IMR-90 (cell line): ENCODE data around the gene CDC42EP3. TPM values are rescaled to one million over a fixed set of nuclear protein-coding genes. Genes with fewer than 3 reads are reported as not detected.

Experiments used
- ATAC-seq: fragments of 200-7000 bp; cut with Tn5 transposase; 2 replicates; pipeline ENCODE4 v1.9.1; 2020; ENCODE audit warnings: low read depth, mild to moderate bottlenecking, moderate library complexity
- BruUV-seq: library from RNA; stranded (reverse); fragments of 400-500 nt; replicated peaks from 2 replicates; lab custom pipeline; 2021; lab: Mats Ljungman, UMichigan
- CTCF ChIA-PET: fragments of 300-600 bp; formaldehyde crosslinking; extraction: SDS; loops from one replicate; lab custom pipeline; 2021; ENCODE audit warnings: antibody characterized with exemption; lab: Yijun Ruan, JAX
- POLR2A ChIA-PET: fragments of 300-600 bp; sonication (Branson Sonifier 250); formaldehyde crosslinking; loops from one replicate; lab custom pipeline; 2022; ENCODE audit warnings: antibody characterized with exemption; ENCODE audit not compliant: unreplicated experiment; lab: Charles Lee
- DNase-seq: peaks from one replicate; pipeline ENCODE4 v3.0.0; 2013
- H2AFZ ChIP-seq: replicated peaks from 2 replicates; pipeline ENCODE3; 2013; ENCODE audit warnings: low read length, mild to moderate bottlenecking; ENCODE audit not compliant: poor library complexity
- H2AK5ac ChIP-seq: 2 replicates; pipeline ENCODE4 v1.6.1; 2013; ENCODE audit warnings: low read depth, low read length, inconsistent platforms
- H2AK9ac ChIP-seq: replicated peaks from 2 replicates; pipeline ENCODE3; 2013; ENCODE audit warnings: mild to moderate bottlenecking, low read depth, low read length, moderate library complexity; ENCODE audit not compliant: poor library complexity
- H2BK120ac ChIP-seq: 2 replicates; pipeline ENCODE4 v1.6.1; 2013; ENCODE audit warnings: low read depth, low read length, inconsistent platforms
- H2BK15ac ChIP-seq: 3 replicates; pipeline ENCODE4 v1.6.1; 2013; ENCODE audit warnings: low read depth, low read length, inconsistent platforms
- H2BK20ac ChIP-seq: 2 replicates; pipeline ENCODE4 v1.6.1; 2013; ENCODE audit warnings: low read depth, mild to moderate bottlenecking, inconsistent platforms, low read length, moderate library complexity
- H2BK5ac ChIP-seq: 2 replicates; pipeline ENCODE4 v1.6.1; 2013; ENCODE audit warnings: mild to moderate bottlenecking, low read depth, low read length, inconsistent platforms; ENCODE audit not compliant: poor library complexity, severe bottlenecking
- H3K14ac ChIP-seq: replicated peaks from 2 replicates; pipeline ENCODE4 v1.6.1; 2013; ENCODE audit warnings: low read depth, low read length, inconsistent platforms
- H3K18ac ChIP-seq: 2 replicates; pipeline ENCODE4 v1.6.1; 2013; ENCODE audit warnings: low read depth, low read length, control low read depth
- H3K23ac ChIP-seq: 2 replicates; pipeline ENCODE4 v1.6.1; 2013; ENCODE audit warnings: low read depth, low read length, inconsistent platforms
- H3K27ac ChIP-seq: 2 replicates; pipeline ENCODE4 v1.5.1; 2013; ENCODE audit warnings: mild to moderate bottlenecking, control low read depth, low read length; ENCODE audit not compliant: insufficient read depth
- H3K27me3 ChIP-seq: 2 replicates; pipeline ENCODE4 v1.6.1; 2013; ENCODE audit warnings: low read length; ENCODE audit not compliant: control insufficient read depth, insufficient read depth
- H3K36me3 ChIP-seq: 2 replicates; pipeline ENCODE4 v1.6.1; 2013; ENCODE audit warnings: low read length, mixed read lengths; ENCODE audit not compliant: control insufficient read depth, insufficient read depth
- H3K4ac ChIP-seq: 2 replicates; pipeline ENCODE4 v1.6.1; 2013; ENCODE audit warnings: low read depth, low read length, inconsistent platforms
- H3K4me1 ChIP-seq: 2 replicates; pipeline ENCODE4 v1.6.1; 2013; ENCODE audit warnings: low read length, mixed read lengths; ENCODE audit not compliant: control insufficient read depth, insufficient read depth
- H3K4me2 ChIP-seq: 2 replicates; pipeline ENCODE4 v1.6.1; 2013; ENCODE audit warnings: low read depth, mild to moderate bottlenecking, control low read depth, low read length, moderate library complexity
- H3K4me3 ChIP-seq: 2 replicates; pipeline ENCODE4 v1.5.1; 2013; ENCODE audit warnings: low read depth, mild to moderate bottlenecking, control low read depth, low read length, moderate library complexity; ENCODE audit not compliant: insufficient read depth
- H3K56ac ChIP-seq: 2 replicates; pipeline ENCODE4 v1.6.1; 2013; ENCODE audit warnings: low read length, inconsistent platforms; ENCODE audit not compliant: insufficient read depth; ENCODE audit errors: extremely low read depth
- H3K79me1 ChIP-seq, 2 experiments: 2 replicates each; pipeline ENCODE4 v1.6.1; 2013; ENCODE audit warnings: low read length in 2 of 2, inconsistent platforms in 1 of 2, low read depth in 1 of 2
- H3K9ac ChIP-seq: 2 replicates; pipeline ENCODE4 v1.6.1; 2013; ENCODE audit warnings: low read depth, low read length, control low read depth
- H3K9me1 ChIP-seq: 2 replicates; pipeline ENCODE4 v1.6.1; 2013; ENCODE audit warnings: low read length, inconsistent platforms; ENCODE audit not compliant: insufficient read depth
- H3K9me3 ChIP-seq: 2 replicates; pipeline ENCODE4 v1.6.1; 2013; ENCODE audit warnings: low read length; ENCODE audit not compliant: control insufficient read depth, insufficient read depth
- H4K20me1 ChIP-seq: 2 replicates; pipeline ENCODE4 v1.6.1; 2013; ENCODE audit warnings: low read length, inconsistent platforms; ENCODE audit not compliant: insufficient read depth
- H4K5ac ChIP-seq: 2 replicates; pipeline ENCODE4 v1.6.1; 2013; ENCODE audit warnings: mild to moderate bottlenecking, low read depth, low read length, control low read depth
- H4K8ac ChIP-seq, 2 experiments: 2 replicates each; pipeline ENCODE4 v1.6.1; 2013; ENCODE audit warnings: low read depth in 2 of 2, low read length in 2 of 2, control low read depth in 1 of 2, inconsistent platforms in 1 of 2
- H4K91ac ChIP-seq: 2 replicates; pipeline ENCODE4 v1.6.1; 2013; ENCODE audit warnings: low read depth, low read length, inconsistent platforms; ENCODE audit not compliant: insufficient read depth
- CEBPB ChIP-seq: IDR thresholded peaks from 2 replicates; pipeline ENCODE4 v1.6.1; 2012; ENCODE audit warnings: low read depth, low read length, improper control_type of control experiment
- CHD1 ChIP-seq: IDR thresholded peaks from 2 replicates; pipeline ENCODE4 v1.6.1; 2012; ENCODE audit warnings: low read depth, low read length, improper control_type of control experiment
- FOS ChIP-seq: fragments of 150-350 bp; IDR thresholded peaks from 2 replicates; pipeline ENCODE4 v1.6.1; 2016; ENCODE audit warnings: low read depth, low read length
- MAZ ChIP-seq: IDR thresholded peaks from 2 replicates; pipeline ENCODE4 v1.6.1; 2012; ENCODE audit warnings: low read depth, mild to moderate bottlenecking, low read length, improper control_type of control experiment, moderate library complexity, borderline replicate concordance
- MXI1 ChIP-seq: IDR thresholded peaks from 2 replicates; pipeline ENCODE4 v1.6.1; 2012; ENCODE audit warnings: low read depth, mild to moderate bottlenecking, low read length, moderate library complexity, borderline replicate concordance
- NFE2L2 ChIP-seq: fragments of 150-350 bp; IDR thresholded peaks from 2 replicates; pipeline ENCODE4 v1.6.1; 2016; ENCODE audit warnings: low read depth, mild to moderate bottlenecking, low read length
- SMC3 ChIP-seq: fragments of 150-350 bp; IDR thresholded peaks from 2 replicates; pipeline ENCODE4 v1.6.1; 2016; ENCODE audit warnings: low read depth, mild to moderate bottlenecking, antibody characterized with exemption, low read length, moderate library complexity
- WGBS, 2 experiments: methylation state at CpG; one replicate each; pipeline versions ENCODE4 v1.1.5 to v1.1.7; 2013; ENCODE audit warnings: missing lambda C conversion rate in 2 of 2; ENCODE audit not compliant: insufficient read length in 1 of 2; ENCODE audit errors: extremely low coverage in 2 of 2; 5-methylcytosine and 5-hydroxymethylcytosine counted together
- dilution Hi-C: fragments of 300-500 bp; cut with HindIII; formaldehyde crosslinking; loops from one replicate; pipeline ENCODE4 v1.14.3; 2018; ENCODE audit warnings: low sequenced_read_pairs; ENCODE audit not compliant: unreplicated experiment
- in situ Hi-C: fragments of 300-500 bp; cut with MboI; formaldehyde crosslinking; loops from 3 replicates; pipeline ENCODE4 v1.14.3; 2019; ENCODE audit warnings: low sequenced_read_pairs, inconsistent platforms, mixed read lengths
- intact Hi-C: fragments of 100-400 bp; cut with micrococcal nuclease; formaldehyde crosslinking; loops from 2 replicates; pipeline ENCODE4 v1.10.0; 2022
- polyA plus RNA-seq, 3 experiments: library from polyadenylated mRNA; depleted of rRNA; stranded (reverse); fragments of >200 nt; gene quantifications; 2 replicates each; pipeline ENCODE4 v1.2.3, GENCODE V29; 2012; ENCODE audit warnings: low replicate concordance in 1 of 3
- total RNA-seq: library from RNA; depleted of rRNA; stranded (reverse); fragments of >200 nt; gene quantifications from 2 replicates; pipeline ENCODE4 v1.2.3, GENCODE V29; 2012
- TF ChIP-seq, protein P1 (sequence below): fragments of 150-350 bp; IDR thresholded peaks from 2 replicates; pipeline ENCODE4 v1.6.1; 2016; ENCODE audit warnings: low read depth, mild to moderate bottlenecking, low read length, moderate library complexity, borderline replicate concordance
- TF ChIP-seq, protein P2 (sequence below): conservative IDR thresholded peaks from 2 replicates; pipeline ENCODE4 v1.5.1; 2012; ENCODE audit warnings: mild to moderate bottlenecking, low read depth, low read length, improper control_type of control experiment

Gene CDC42EP3
- total and polyA plus RNA-seq, 2 of the 4 experiments (the other 2 are of a cell fraction): 167 to 193 TPM

DNA sequence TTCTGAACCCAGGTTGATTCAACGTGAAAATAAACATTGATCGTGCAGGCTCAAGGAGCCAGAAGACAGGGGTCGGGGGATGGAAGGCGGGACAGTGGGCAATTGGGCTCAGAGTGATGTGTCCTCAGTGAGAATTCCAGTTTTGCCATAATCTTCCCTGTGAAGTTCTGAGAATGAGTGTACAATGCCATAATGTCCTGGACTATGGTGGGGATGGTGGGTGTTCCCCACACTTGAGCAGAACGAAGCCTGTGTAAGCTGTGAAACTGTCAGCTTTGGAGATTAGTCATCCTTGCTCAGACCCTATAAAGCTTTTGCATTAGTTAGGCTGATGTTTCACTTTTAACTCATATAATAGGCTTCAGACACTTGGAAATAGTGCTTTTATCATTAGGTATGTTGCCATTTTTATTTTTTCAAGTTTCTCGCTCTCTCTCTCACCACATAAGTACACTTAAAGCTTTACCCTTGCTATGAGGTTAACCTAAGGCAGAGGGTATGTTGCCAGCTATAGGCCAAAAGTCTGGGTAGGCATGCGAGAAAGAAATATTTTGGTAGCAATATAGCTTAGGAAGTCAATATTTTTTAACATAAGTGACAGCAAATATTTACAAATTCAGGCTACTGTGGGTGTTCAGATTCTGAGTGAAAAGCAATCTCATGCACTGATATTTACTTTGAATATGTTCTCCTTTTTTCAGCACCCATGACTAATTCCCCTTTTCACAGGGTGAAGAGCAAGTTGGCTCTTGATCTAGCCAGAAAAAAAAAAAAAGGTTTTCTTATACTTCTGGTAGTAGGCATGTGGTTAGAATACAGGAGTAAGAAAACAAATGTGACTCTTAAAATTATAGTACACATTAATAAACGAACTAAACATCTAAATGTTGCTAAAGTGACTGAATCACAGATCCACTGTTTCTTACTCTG lies 47.2 kb downstream of the CDC42EP3 start:
- H2BK120ac ChIP-seq: peak overlapping the region; percentile 20; the same call in 1 of the 2 replicates
- ChIA-PET CTCF (interaction anchor here (0.6 to 0.7 kb wide), 2 partner anchors 56 to 253 kb away, joined by 3 to 4 read pairs; no protein-coding TSS in a partner anchor), POLR2A (no interaction called here)
- H2AK5ac ChIP-seq: peak overlapping the region; percentile 32; the same call in 1 of the 2 replicates
- H2BK15ac ChIP-seq: peak overlapping the region; percentile 76
- no peak for TF ChIP-seq CEBPB
- TF ChIP-seq FOS: no peak
- no peak for TF ChIP-seq MAZ
- TF ChIP-seq, protein P1, sequence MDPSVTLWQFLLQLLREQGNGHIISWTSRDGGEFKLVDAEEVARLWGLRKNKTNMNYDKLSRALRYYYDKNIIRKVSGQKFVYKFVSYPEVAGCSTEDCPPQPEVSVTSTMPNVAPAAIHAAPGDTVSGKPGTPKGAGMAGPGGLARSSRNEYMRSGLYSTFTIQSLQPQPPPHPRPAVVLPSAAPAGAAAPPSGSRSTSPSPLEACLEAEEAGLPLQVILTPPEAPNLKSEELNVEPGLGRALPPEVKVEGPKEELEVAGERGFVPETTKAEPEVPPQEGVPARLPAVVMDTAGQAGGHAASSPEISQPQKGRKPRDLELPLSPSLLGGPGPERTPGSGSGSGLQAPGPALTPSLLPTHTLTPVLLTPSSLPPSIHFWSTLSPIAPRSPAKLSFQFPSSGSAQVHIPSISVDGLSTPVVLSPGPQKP: no peak
- TF ChIP-seq CHD1: no peak
- no peak for TF ChIP-seq MXI1
- TF ChIP-seq, protein P2, sequence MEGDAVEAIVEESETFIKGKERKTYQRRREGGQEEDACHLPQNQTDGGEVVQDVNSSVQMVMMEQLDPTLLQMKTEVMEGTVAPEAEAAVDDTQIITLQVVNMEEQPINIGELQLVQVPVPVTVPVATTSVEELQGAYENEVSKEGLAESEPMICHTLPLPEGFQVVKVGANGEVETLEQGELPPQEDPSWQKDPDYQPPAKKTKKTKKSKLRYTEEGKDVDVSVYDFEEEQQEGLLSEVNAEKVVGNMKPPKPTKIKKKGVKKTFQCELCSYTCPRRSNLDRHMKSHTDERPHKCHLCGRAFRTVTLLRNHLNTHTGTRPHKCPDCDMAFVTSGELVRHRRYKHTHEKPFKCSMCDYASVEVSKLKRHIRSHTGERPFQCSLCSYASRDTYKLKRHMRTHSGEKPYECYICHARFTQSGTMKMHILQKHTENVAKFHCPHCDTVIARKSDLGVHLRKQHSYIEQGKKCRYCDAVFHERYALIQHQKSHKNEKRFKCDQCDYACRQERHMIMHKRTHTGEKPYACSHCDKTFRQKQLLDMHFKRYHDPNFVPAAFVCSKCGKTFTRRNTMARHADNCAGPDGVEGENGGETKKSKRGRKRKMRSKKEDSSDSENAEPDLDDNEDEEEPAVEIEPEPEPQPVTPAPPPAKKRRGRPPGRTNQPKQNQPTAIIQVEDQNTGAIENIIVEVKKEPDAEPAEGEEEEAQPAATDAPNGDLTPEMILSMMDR: no peak
- TF ChIP-seq SMC3: no peak
- no peak for TF ChIP-seq NFE2L2
- H3K79me1 ChIP-seq: peaks cover 0 to 11% of the 10 kb centered on the region in 2 experiments; a peak in 1 of 4 replicates
- no TSS peak for BruUV-seq
- H3K36me3 ChIP-seq: no peaks in the 10 kb centered on the region
- no peak overlapping the region for H2AFZ ChIP-seq
- H3K4me1 ChIP-seq: peaks cover 15% of the 10 kb centered on the region
- H3K27me3 ChIP-seq: no peaks in the 10 kb centered on the region
- DNase-seq (peak; percentile 75), ATAC-seq (peak; percentile 37)
- dilution Hi-C loops: no loop called here
- peak overlapping the region; percentile 5; the same call in 1 of the 2 replicates for H4K5ac ChIP-seq
- peak overlapping the region; percentile 94 for H2BK5ac ChIP-seq
- peak overlapping the region; percentile 44 for H2AK9ac ChIP-seq
- peak overlapping the region; percentile 20; the same call in 1 of the 2 replicates for H3K4me2 ChIP-seq
- H2BK20ac ChIP-seq: peak overlapping the region; percentile 66
- H3K14ac ChIP-seq: peak overlapping the region; percentile 14
- H3K56ac ChIP-seq: no peak overlapping the region
- in situ Hi-C loops: no loop called here
- H3K4ac ChIP-seq: peak overlapping the region; percentile 47
- 70% methylated on average over 4 of the region's 8 CpGs; no CpG with 5 or more reads in 1 of the 2 experiments for WGBS, 2 experiments
- peak overlapping the region in 1 of 2 experiments; percentile 19; a peak in 2 of 4 replicates for H4K8ac ChIP-seq
- H3K9ac ChIP-seq: no peak overlapping the region; the same call in 1 of the 2 replicates
- peak overlapping the region; percentile 19 for H4K91ac ChIP-seq
- no peaks in the 10 kb centered on the region for H3K9me3 ChIP-seq
- H4K20me1 ChIP-seq: no peaks in the 10 kb centered on the region
- H3K9me1 ChIP-seq: peaks cover 12% of the 10 kb centered on the region
- H3K4me3 ChIP-seq: no peak overlapping the region
- H3K23ac ChIP-seq: peak overlapping the region; percentile 21
- H3K27ac ChIP-seq: no peak overlapping the region
- intact Hi-C loops: loop anchor here (5.0 kb wide), 1 partner anchor 37 kb away; no protein-coding TSS in a partner anchor
- peak overlapping the region; percentile 39; the same call in 1 of the 2 replicates for H3K18ac ChIP-seq
